Small intestine (tissue), 7 donors: ENCODE results near the gene PECR. TPM values are rescaled to one million over a fixed set of nuclear protein-coding genes. Genes with fewer than 3 reads are reported as not detected.

Source experiments
- DNase-seq, 2 donors: peaks; one replicate each; pipeline versions ENCODE4 v3.0.0 to v3.0.0-alpha.2; 2013
- FAIRE-seq: peaks from 2 replicates; lab custom pipeline; 2012; peaks lifted over from hg19 to GRCh38; lab: Jason Lieb, UNC
- H3K27ac ChIP-seq, 3 donors: one replicate each; pipeline ENCODE4 v1.5.1; 2013; ENCODE audit warnings: low read length in 2 of 3, mild to moderate bottlenecking in 2 of 3, control low read depth in 1 of 3, inconsistent platforms in 1 of 3, low read depth in 1 of 3, moderate library complexity in 1 of 3
- H3K27me3 ChIP-seq, 3 donors: one replicate each; pipeline ENCODE4 v1.6.1; 2013; ENCODE audit warnings: low read length in 3 of 3, inconsistent platforms in 1 of 3; ENCODE audit not compliant: control insufficient read depth in 3 of 3, insufficient read depth in 3 of 3
- H3K36me3 ChIP-seq, 3 donors: one replicate each; pipeline ENCODE4 v1.6.1; 2013; ENCODE audit warnings: low read length in 3 of 3, inconsistent platforms in 1 of 3, low read depth in 1 of 3, mild to moderate bottlenecking in 1 of 3, moderate library complexity in 1 of 3; ENCODE audit not compliant: control insufficient read depth in 3 of 3, insufficient read depth in 2 of 3
- H3K4me1 ChIP-seq, 3 donors: one replicate each; pipeline ENCODE4 v1.6.1; 2013; ENCODE audit warnings: low read length in 2 of 3, inconsistent platforms in 1 of 3, low read depth in 1 of 3, mild to moderate bottlenecking in 1 of 3, moderate library complexity in 1 of 3; ENCODE audit not compliant: control insufficient read depth in 3 of 3, insufficient read depth in 2 of 3
- H3K4me3 ChIP-seq, 3 donors: one replicate each; pipeline ENCODE4 v1.5.1; 2013; ENCODE audit warnings: low read length in 3 of 3, control low read depth in 1 of 3, inconsistent platforms in 1 of 3, low read depth in 1 of 3, mild to moderate bottlenecking in 1 of 3, moderate library complexity in 1 of 3
- H3K9me3 ChIP-seq, 2 donors: one replicate each; pipeline ENCODE4 v1.6.1; 2013; ENCODE audit warnings: low read depth in 1 of 2, low read length in 1 of 2; ENCODE audit not compliant: control insufficient read depth in 2 of 2, insufficient read depth in 1 of 2
- WGBS, 3 donors: extraction: QIAGEN DNeasy Blood & Tissue Kit; methylation state at CpG; one replicate each; pipeline ENCODE4 v1.1.7; 2013; 5-methylcytosine and 5-hydroxymethylcytosine counted together
- polyA plus RNA-seq, 4 donors: library from polyadenylated mRNA; stranded (reverse) in 3 of 4; unstranded in 1 of 4; fragments of 200-250 nt in 3 of 4; fragments of 120-200 nt in 1 of 4; gene quantifications; one replicate each; pipeline versions ENCODE4 v1.2.1 to v1.2.3, GENCODE V29; 2013
- donor health status: healthy with polysubstance abuse.
- donor health status: control.
- donor health status: control.
- donor health status: Bipolar disorder and iron deficiency.
- donor health status: healthy.

PECR gene
- polyA plus RNA-seq, 4 donors, result 22.3 to 68.8 (median 41.1) TPM

- peaks cover 0 to 3% (median 0%) of the 10 kb centered on the region in 3 donors for H3K4me1 ChIP-seq
- no peak for FAIRE-seq
- no peaks in the 10 kb centered on the region for H3K27me3 ChIP-seq
- 87 to 89% (median 89%) methylated on average over 4 of the region's 4 CpGs for WGBS, 3 donors
- H3K9me3 ChIP-seq, result no peaks in the 10 kb centered on the region
- peaks cover 0 to 11% (median 0%) of the 10 kb centered on the region in 3 donors for H3K36me3 ChIP-seq
- no peak overlapping the region for H3K4me3 ChIP-seq
- DNase-seq, result no peak
- no peak overlapping the region for H3K27ac ChIP-seq
These were observed 19.5 kb upstream of the PECR start for GRCh38 chr2:216101109-216101508.

- no peaks in the 10 kb centered on the region for H3K9me3 ChIP-seq
- no peak overlapping the region for H3K4me3 ChIP-seq
- H3K27ac ChIP-seq, result no peak overlapping the region
- H3K36me3 ChIP-seq, result peaks cover 0 to 11% (median 0%) of the 10 kb centered on the region in 3 donors
- H3K27me3 ChIP-seq, result no peaks in the 10 kb centered on the region
- 84 to 92% (median 85%) methylated on average over 9 of the region's 9 CpGs for WGBS, 3 donors
- FAIRE-seq (no peak), DNase-seq (peak; percentile 41 to 51)
- H3K4me1 ChIP-seq, result peaks cover 0 to 3% (median 0%) of the 10 kb centered on the region in 3 donors
These were observed 17.1 kb upstream of the PECR start for GRCh38 chr2:216098421-216099334.

DNA sequence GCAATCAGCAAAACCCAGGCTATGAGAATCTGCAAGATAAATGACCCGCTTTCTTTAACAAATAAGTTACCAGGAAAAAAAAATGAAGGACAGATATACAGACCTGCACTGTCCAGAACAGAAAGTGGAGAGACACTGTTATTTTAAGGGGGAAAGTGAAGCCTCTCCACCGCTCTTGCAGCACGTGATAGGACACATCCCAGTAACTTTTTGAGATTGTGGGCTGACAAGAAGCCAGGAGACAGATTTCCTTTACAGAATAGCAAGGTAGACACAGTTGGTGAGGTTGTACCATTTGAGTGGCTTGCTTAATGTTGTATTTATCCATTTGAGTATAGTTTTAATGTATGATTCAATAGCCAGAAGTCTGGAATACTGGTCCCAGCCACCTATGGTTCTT is 13.1 kb upstream of the PECR start:
- 72 to 97% (median 93%) methylated on average over 3 of the region's 3 CpGs for WGBS, 3 donors
- H3K27ac ChIP-seq, result no peak overlapping the region
- no peak for FAIRE-seq
- H3K36me3 ChIP-seq, result peaks cover 0 to 4% (median 0%) of the 10 kb centered on the region in 3 donors
- H3K9me3 ChIP-seq, result no peaks in the 10 kb centered on the region
- H3K27me3 ChIP-seq, result no peaks in the 10 kb centered on the region
- DNase-seq, result no peak
- peaks cover 0 to 15% (median 0%) of the 10 kb centered on the region in 3 donors for H3K4me1 ChIP-seq
- no peak overlapping the region for H3K4me3 ChIP-seq

DNA sequence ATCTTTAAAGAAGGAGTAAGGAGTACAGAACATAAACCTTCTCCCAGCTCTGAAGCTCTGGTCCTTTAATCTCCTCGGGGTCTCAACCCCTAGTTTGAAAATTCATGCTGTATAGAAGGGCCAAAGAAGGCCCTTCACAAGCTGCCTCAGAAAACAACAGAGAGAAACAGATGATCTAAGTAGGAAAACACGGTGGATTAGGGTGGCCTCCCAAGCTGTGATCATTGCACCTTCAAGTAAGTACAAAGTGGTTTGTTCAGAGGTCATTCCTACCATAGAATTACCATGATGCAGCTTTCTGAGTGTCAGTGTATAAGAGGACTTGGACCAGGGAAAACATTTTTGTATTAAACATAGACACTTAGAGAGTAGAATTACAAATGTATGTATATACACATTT is 11.0 kb upstream of the PECR start:
- no peaks in the 10 kb centered on the region for H3K36me3 ChIP-seq
- H3K27ac ChIP-seq, result peak overlapping the region in 1 of 3 donors; percentile 57
- H3K4me1 ChIP-seq, result peaks cover 0 to 12% (median 0%) of the 10 kb centered on the region in 3 donors
- FAIRE-seq, result no peak
- H3K4me3 ChIP-seq, result no peak overlapping the region
- peak in 1 of 2 donors; percentile 53 for DNase-seq
- no peaks in the 10 kb centered on the region for H3K9me3 ChIP-seq
- 63 to 75% (median 73%) methylated on average over 2 of the region's 2 CpGs for WGBS, 3 donors
- no peaks in the 10 kb centered on the region for H3K27me3 ChIP-seq

DNA sequence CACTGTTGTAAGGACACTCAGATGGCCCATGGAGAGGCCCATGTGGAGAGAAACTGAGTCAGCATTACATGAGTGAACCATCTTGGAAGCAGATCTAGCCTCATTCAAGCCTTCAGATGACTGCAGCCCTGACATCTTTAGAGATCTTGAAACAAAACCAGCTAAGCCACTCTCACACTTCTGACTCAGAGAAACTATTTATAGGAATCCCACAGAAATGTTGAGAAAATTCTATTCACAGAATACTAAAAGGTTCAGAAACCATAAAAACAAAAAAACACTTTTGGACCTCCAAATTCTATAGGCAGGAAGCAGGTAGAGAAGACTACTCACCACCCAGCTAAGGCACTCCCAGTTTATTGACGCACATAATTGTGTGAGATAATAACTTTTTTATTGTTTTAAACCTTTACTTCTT is 8.8 kb upstream of the PECR start:
- Histone ChIP-seq H3K27me3 (no peaks in the 10 kb centered on the region), H3K27ac (peak overlapping the region in 1 of 3 donors; percentile 55), H3K36me3 (no peaks in the 10 kb centered on the region), H3K9me3 (no peaks in the 10 kb centered on the region), H3K4me1 (peaks cover 0 to 15% (median 2%) of the 10 kb centered on the region in 3 donors), H3K4me3 (no peak overlapping the region)
- FAIRE-seq (no peak), DNase-seq (peak in 1 of 2 donors; percentile 30)
- 15 to 78% (median 29%) methylated on average over 1 of the region's 1 CpG for WGBS, 3 donors

DNA sequence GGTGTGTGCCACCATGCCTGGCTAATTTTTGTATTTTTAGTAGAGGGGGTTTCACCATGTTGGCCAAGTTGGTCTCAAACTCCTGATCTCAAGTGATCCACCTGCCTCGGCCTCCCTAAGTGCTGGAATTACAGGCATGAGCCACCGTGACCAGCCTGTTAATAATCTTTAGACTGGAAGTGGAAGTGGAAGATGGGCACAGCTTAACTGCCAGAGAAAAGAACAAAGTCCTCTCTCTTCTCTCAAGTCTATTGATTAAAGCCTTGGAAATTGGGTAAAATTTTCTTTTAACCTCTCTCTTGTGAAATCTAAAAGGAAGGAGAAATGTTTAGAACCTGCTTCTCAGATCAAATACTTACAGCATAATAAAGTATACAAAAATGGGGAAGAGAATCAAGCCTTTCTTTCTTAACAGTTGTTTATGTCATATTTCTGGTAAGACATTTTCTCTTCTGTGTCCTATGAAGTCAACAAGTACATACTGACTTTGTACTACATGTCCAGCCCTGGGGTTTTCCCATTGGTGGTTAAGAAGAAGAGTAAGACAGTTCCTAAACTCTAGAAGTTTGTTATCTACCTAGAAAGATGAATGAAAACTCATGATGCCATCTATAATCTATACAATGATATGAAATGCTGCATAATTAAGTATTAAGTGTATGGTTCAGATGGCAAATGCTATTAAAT is 4.7 kb upstream of the PECR start:
- peaks cover 0 to 10% (median 2%) of the 10 kb centered on the region in 3 donors for H3K4me1 ChIP-seq
- no peaks in the 10 kb centered on the region for H3K36me3 ChIP-seq
- FAIRE-seq (no peak), DNase-seq (peak; percentile 49 to 52)
- no peak overlapping the region for H3K4me3 ChIP-seq
- peaks cover 0 to 2% (median 0%) of the 10 kb centered on the region in 3 donors for H3K27me3 ChIP-seq
- peak overlapping the region in 1 of 3 donors; percentile 41 for H3K27ac ChIP-seq
- H3K9me3 ChIP-seq, result no peaks in the 10 kb centered on the region
- WGBS, 3 donors, result 7 to 66% (median 49%) methylated on average over 2 of the region's 2 CpGs

GRCh38 chr2:216084547-216084946 is 2.9 kb upstream of the PECR start:
- Histone ChIP-seq H3K4me3 (no peak overlapping the region), H3K27ac (peak overlapping the region in 1 of 3 donors; percentile 6), H3K27me3 (peaks cover 0 to 2% (median 0%) of the 10 kb centered on the region in 3 donors), H3K4me1 (peaks cover 2 to 3% (median 2%) of the 10 kb centered on the region in 3 donors), H3K36me3 (no peaks in the 10 kb centered on the region), H3K9me3 (no peaks in the 10 kb centered on the region)
- DNase-seq (no peak), FAIRE-seq (no peak)
- WGBS, 3 donors, result 60 to 81% (median 78%) methylated on average over 3 of the region's 3 CpGs
